Dendritic cell treated with granulocyte-macrophage colony-stimulating factor and Interleukin-4, amounts not matched to agents 40 ng/mL and 50 ng/mL, for 4 days (primary cell): ENCODE results near the gene CCDC88B.

Source experiments
- H3K27ac Mint-ChIP-seq: one replicate; pipeline ENCODE4 v1.8.0; 2022; ENCODE audit warnings: mild to moderate bottlenecking, mixed read lengths
- H3K27me3 Mint-ChIP-seq: one replicate; pipeline ENCODE4 v1.8.0; 2022; ENCODE audit warnings: mild to moderate bottlenecking, mixed read lengths
- H3K36me3 Mint-ChIP-seq: one replicate; pipeline ENCODE4 v1.8.0; 2022; ENCODE audit warnings: low read depth, mixed read lengths
- H3K4me1 Mint-ChIP-seq: one replicate; pipeline ENCODE4 v1.8.0; 2022; ENCODE audit warnings: low read depth, mixed read lengths
- H3K4me3 Mint-ChIP-seq: one replicate; pipeline ENCODE4 v1.8.0; 2022; ENCODE audit warnings: mild to moderate bottlenecking, moderate library complexity, mixed read lengths
- H3K9me3 Mint-ChIP-seq: one replicate; pipeline ENCODE4 v1.8.0; 2022; ENCODE audit warnings: mixed read lengths
- intact Hi-C: fragments of 100-400 bp; cut with micrococcal nuclease; formaldehyde crosslinking; loops from one replicate; pipeline ENCODE4 v1.15.0; 2022

Gene CCDC88B

DNA sequence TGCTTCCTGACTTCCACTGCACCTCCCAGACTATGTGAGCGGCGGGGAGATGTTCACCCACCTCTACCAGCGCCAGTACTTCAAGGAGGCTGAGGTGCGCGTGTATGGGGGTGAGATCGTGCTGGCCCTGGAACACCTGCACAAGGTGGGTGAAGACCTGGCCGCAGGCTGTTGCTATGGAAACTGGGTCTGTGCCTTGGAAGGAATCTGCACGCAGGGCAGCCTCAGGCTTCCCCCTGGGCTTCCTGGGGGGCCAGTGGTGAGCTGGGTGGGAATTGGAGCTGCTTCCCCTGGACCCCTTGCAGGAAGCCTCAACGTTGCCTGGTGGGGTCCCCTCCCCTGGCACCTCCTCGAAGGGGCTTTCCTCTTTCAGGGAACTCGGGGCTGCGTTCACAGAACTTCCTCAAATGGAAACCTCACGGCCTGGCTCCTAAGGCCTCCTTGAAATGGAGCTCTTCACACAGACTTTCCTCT, 20.5 kb downstream of the CCDC88B start:
- peak overlapping the region; percentile 80 for H3K27ac Mint-ChIP-seq

DNA sequence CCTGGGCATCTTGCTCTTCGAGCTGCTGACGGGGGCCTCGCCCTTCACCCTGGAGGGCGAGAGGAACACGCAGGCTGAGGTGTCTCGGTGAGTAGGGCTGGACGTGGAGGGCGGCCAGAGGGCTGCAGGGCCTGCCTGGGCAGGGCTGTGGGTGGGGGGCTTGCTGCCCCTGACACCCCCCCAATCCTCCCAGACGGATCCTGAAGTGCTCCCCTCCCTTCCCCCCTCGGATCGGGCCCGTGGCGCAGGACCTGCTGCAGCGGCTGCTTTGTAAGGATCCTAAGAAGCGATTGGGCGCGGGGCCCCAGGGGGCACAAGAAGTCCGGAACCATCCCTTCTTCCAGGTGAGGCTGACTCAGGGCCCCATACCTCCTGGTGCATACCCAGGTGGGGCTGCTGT, 21.7 kb downstream of the CCDC88B start:
- H3K4me3 Mint-ChIP-seq = no peak overlapping the region
- no peaks in the 10 kb centered on the region for H3K27me3 Mint-ChIP-seq
- intact Hi-C loops = loop anchor here (5.0 kb wide), 1 partner anchor 86 kb away; no protein-coding TSS in a partner anchor
- peak overlapping the region; percentile 80 for H3K27ac Mint-ChIP-seq
- H3K4me1 Mint-ChIP-seq = peaks cover 47% of the 10 kb centered on the region
- H3K9me3 Mint-ChIP-seq = no peaks in the 10 kb centered on the region
- peaks cover 89% of the 10 kb centered on the region for H3K36me3 Mint-ChIP-seq

More for the DNA sequence above, 20.5 kb downstream of the CCDC88B start:
- Mint-ChIP-seq H3K4me3 (peak overlapping the region; percentile 93), H3K9me3 (no peaks in the 10 kb centered on the region), H3K36me3 (peaks cover 82% of the 10 kb centered on the region), H3K27me3 (no peaks in the 10 kb centered on the region), H3K4me1 (peaks cover 52% of the 10 kb centered on the region)
- intact Hi-C loops = loop anchor here (5.0 kb wide), 1 partner anchor 87 kb away; no protein-coding TSS in a partner anchor

DNA sequence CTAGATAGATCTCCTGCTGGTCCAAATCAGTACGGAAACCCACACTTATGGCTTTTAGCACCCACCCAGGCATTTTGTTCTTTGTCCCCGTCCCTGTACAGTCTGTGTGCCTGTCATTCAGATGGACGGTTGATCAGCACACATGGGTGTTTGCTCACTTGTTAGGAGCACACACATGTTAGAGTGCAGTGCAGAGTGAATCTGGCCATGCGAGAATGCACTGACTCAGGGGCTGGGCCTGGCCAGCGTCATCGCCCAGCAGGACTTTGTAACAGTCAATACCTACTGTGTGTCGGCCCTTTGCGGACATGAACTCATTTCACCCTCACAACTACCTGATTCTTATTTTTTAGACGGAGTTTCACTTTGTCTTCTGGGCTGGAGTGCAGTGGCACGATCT, 22.3 kb downstream of the CCDC88B start:
- intact Hi-C loops = loop anchor here (5.0 kb wide), 1 partner anchor 85 kb away; no protein-coding TSS in a partner anchor
- Mint-ChIP-seq H3K27ac (no peak overlapping the region), H3K4me1 (peaks cover 44% of the 10 kb centered on the region), H3K4me3 (no peak overlapping the region), H3K36me3 (peaks cover 89% of the 10 kb centered on the region), H3K9me3 (no peaks in the 10 kb centered on the region), H3K27me3 (no peaks in the 10 kb centered on the region)

DNA sequence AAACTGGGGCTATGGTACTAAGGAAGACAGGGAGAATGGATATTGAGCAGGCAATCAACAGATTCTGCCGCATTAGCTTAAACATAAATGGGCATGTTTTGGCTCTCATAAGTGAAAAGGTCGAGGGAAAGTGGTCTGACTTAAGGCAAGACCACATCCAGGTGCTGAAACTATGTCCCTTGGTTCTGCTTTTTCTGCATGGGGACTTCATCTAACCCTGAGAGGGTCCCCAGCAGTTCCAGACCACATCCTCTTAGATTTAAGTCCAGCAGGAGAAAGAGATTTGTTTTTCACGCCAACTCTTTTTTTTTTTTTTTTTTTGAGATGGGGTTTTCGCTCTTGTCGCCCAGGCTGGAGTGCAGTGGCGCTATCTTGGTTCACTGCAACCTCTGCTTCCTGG, 24.4 kb downstream of the CCDC88B start:
- Mint-ChIP-seq H3K27me3 (no peaks in the 10 kb centered on the region), H3K36me3 (peaks cover 100% of the 10 kb centered on the region), H3K4me3 (no peak overlapping the region), H3K4me1 (peaks cover 28% of the 10 kb centered on the region), H3K9me3 (no peaks in the 10 kb centered on the region), H3K27ac (no peak overlapping the region)
- intact Hi-C loops = loop anchor here (5.0 kb wide), 1 partner anchor 83 kb away; no protein-coding TSS in a partner anchor

DNA sequence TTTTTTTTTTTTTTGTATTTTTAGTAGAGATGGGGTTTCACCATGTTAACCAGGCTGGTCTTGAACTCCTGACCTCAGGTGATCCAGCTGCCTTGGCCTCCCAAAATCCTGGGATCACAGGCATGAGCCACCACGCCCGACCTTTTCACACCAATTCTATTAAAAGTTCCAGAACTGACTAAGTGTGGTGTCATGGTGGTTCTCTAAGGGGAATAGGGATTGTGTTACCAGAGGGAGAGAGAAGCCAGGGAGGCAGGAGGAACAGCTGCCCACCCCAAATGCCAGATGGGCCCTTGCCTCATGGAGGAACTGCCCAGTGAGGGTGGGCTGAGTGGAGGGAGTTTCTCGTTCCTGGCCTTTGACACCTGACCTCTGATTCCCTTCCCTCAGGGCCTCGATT, 24.9 kb downstream of the CCDC88B start:
- no peaks in the 10 kb centered on the region for H3K9me3 Mint-ChIP-seq
- H3K4me1 Mint-ChIP-seq = peaks cover 23% of the 10 kb centered on the region
- no peak overlapping the region for H3K4me3 Mint-ChIP-seq
- H3K27me3 Mint-ChIP-seq = no peaks in the 10 kb centered on the region
- intact Hi-C loops = loop anchor here (5.0 kb wide), 1 partner anchor 82 kb away; no protein-coding TSS in a partner anchor
- no peak overlapping the region for H3K27ac Mint-ChIP-seq
- H3K36me3 Mint-ChIP-seq = peaks cover 100% of the 10 kb centered on the region

DNA sequence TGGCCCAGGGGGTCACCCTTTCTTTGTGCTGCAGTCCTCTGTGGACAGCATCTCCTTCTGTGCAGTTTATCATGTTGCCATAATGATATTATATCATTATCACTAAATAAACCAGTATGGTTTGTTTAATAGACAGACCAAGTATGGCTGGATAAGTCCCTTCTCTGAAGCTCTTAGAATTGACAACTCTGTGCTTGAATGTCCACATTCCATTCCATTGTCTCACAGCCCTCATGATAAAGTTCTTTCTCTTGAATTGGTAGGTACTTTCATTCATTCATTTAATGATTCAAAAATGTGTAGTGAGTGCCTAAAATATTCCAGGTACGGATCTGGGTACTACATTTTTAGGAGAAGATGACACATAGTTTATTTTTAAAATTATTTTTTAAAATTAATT, 26.7 kb downstream of the CCDC88B start:
- H3K4me1 Mint-ChIP-seq = peaks cover 7% of the 10 kb centered on the region
- H3K36me3 Mint-ChIP-seq = peaks cover 100% of the 10 kb centered on the region
- no peaks in the 10 kb centered on the region for H3K9me3 Mint-ChIP-seq
- H3K4me3 Mint-ChIP-seq = no peak overlapping the region
- intact Hi-C loops = no loop called here
- no peak overlapping the region for H3K27ac Mint-ChIP-seq
- no peaks in the 10 kb centered on the region for H3K27me3 Mint-ChIP-seq

DNA sequence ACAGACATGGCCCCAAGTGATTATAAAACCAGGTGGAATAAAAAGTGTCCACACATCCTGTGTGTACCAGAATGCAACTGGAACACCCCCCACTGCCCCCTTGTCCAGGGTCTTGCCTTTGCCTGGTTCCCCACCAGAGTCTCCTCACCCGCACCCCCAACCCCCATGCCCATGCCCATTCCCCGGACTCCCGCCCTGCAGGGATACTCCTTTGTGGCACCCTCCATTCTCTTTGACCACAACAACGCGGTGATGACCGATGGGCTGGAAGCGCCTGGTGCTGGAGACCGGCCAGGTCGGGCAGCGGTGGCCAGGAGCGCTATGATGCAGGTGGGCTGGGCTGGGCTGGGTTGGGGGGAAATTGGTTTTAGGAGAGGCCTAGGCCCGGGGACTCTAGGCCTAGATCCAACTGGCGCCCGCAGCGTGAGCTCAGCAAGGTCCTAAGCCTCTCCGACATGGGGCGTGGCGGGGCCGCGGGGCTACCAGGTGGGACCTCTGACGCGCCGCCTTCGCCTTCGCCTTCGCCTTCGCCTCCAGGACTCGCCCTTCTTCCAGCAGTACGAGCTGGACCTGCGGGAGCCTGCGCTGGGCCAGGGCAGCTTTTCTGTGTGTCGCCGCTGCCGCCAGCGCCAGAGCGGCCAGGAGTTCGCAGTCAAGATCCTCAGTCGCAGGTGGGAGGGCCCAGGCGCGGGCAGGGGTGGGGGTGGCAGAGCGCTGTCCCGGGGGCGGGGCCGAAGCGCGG, 28.1 kb downstream of the CCDC88B start:
- peaks cover 12% of the 10 kb centered on the region for H3K4me1 Mint-ChIP-seq
- no peaks in the 10 kb centered on the region for H3K27me3 Mint-ChIP-seq
- H3K27ac Mint-ChIP-seq = no peak overlapping the region
- H3K4me3 Mint-ChIP-seq = no peak overlapping the region
- H3K36me3 Mint-ChIP-seq = peaks cover 96% of the 10 kb centered on the region
- no peaks in the 10 kb centered on the region for H3K9me3 Mint-ChIP-seq
- intact Hi-C loops = no loop called here

DNA sequence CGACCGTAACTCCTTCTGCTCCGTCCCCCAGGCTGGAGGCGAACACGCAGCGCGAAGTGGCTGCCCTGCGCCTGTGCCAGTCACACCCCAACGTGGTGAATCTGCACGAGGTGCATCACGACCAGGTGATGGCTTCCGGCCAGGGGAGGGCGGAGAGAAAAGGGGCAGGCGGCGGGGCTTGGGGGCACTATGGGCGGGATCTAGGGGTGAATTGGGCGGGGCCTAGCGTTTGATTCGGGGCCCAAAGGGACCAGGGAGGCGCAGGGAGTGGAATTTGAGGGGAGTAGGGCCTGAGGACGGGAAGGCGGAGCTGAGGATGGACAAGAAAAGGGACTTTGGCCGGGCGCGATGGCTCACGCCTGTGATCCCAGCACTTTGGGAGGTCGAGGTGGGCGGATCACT, 28.7 kb downstream of the CCDC88B start:
- H3K27me3 Mint-ChIP-seq = no peaks in the 10 kb centered on the region

DNA sequence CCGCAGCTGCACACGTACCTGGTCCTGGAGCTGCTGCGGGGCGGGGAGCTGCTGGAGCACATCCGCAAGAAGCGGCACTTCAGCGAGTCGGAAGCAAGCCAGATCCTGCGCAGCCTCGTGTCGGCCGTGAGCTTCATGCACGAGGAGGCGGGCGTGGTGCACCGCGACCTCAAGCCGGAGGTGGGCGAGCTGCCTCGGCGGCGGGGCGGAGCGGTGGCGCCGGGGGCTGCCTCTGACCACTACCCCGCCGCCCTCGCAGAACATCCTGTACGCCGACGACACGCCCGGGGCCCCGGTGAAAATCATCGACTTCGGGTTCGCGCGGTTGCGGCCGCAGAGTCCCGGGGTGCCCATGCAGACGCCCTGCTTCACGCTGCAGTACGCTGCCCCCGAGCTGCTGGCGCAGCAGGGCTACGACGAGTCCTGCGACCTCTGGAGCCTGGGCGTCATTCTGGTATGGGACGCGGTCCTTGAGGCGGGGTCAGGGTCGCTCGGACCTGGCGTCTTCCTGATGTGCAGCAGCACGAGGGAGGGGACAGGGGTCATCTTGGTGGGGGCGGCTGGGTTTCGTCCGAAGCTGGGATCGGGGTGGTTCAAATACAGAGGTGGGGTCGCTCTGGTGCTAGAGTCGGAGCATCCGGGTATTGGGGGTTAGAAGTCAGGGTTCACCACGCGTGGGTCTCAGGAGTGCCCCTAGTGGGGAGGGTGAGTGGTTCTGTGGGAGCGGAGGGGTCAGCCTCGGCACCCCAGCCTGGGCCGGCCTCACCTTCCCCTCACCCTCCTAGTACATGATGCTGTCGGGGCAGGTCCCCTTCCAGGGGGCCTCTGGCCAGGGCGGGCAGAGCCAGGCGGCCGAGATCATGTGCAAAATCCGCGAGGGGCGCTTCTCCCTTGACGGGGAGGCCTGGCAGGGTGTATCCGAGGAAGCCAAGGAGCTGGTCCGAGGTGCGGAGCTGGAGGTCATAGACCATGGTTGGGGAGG, 29.7 kb downstream of the CCDC88B start:
- Mint-ChIP-seq H3K4me1 (peaks cover 13% of the 10 kb centered on the region), H3K27ac (no peak overlapping the region), H3K36me3 (peaks cover 79% of the 10 kb centered on the region), H3K4me3 (no peak overlapping the region), H3K9me3 (no peaks in the 10 kb centered on the region), H3K27me3 (no peaks in the 10 kb centered on the region)
- intact Hi-C loops = no loop called here

More for the DNA sequence above, 28.7 kb downstream of the CCDC88B start:
- intact Hi-C loops = no loop called here
- Mint-ChIP-seq H3K27ac (no peak overlapping the region), H3K36me3 (peaks cover 90% of the 10 kb centered on the region), H3K4me1 (peaks cover 12% of the 10 kb centered on the region), H3K9me3 (no peaks in the 10 kb centered on the region), H3K4me3 (no peak overlapping the region)

DNA sequence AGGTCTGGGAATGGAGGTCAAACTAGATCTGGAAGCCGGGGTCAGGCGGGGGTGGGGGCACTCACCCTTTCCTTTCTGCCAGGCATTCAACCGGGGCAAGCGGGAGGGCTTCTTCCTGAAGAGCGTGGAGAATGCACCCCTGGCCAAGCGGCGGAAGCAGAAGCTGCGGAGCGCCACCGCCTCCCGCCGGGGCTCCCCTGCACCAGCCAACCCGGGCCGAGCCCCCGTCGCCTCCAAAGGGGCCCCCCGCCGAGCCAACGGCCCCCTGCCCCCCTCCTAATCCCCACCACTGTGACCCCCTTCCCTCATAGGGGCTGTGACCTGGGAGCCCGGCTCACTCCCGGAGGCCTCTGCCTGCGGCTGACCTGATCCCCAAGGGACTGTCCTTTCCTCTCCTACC, 31.2 kb downstream of the CCDC88B start:
- Mint-ChIP-seq H3K36me3 (peaks cover 65% of the 10 kb centered on the region), H3K4me3 (no peak overlapping the region), H3K27me3 (no peaks in the 10 kb centered on the region), H3K27ac (no peak overlapping the region), H3K9me3 (no peaks in the 10 kb centered on the region), H3K4me1 (peaks cover 13% of the 10 kb centered on the region)
- intact Hi-C loops = no loop called here

DNA sequence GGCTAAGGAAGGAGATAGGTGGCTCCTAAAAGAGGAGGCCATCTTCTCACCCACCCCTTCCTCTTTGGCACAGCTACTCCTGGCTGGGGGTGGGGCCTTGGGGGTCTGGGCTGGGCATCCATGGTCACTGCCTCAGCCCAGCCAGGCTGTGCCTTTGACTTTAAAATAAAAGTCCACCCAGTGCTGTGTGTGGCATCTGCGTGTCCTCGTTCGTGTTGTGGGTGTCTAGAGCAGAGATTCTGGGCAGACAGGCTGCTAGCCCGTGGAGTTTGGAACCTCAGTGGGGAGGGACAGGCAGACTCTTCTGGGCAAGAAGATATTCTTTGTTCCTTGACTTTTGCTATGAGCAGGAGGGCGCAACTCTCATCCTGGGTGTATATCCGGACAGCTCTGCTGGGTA, 32.0 kb downstream of the CCDC88B start:
- no peak overlapping the region for H3K27ac Mint-ChIP-seq
- H3K27me3 Mint-ChIP-seq = no peaks in the 10 kb centered on the region
- peaks cover 56% of the 10 kb centered on the region for H3K36me3 Mint-ChIP-seq
- peaks cover 13% of the 10 kb centered on the region for H3K4me1 Mint-ChIP-seq
- H3K4me3 Mint-ChIP-seq = no peak overlapping the region
- no peaks in the 10 kb centered on the region for H3K9me3 Mint-ChIP-seq
- intact Hi-C loops = no loop called here

DNA sequence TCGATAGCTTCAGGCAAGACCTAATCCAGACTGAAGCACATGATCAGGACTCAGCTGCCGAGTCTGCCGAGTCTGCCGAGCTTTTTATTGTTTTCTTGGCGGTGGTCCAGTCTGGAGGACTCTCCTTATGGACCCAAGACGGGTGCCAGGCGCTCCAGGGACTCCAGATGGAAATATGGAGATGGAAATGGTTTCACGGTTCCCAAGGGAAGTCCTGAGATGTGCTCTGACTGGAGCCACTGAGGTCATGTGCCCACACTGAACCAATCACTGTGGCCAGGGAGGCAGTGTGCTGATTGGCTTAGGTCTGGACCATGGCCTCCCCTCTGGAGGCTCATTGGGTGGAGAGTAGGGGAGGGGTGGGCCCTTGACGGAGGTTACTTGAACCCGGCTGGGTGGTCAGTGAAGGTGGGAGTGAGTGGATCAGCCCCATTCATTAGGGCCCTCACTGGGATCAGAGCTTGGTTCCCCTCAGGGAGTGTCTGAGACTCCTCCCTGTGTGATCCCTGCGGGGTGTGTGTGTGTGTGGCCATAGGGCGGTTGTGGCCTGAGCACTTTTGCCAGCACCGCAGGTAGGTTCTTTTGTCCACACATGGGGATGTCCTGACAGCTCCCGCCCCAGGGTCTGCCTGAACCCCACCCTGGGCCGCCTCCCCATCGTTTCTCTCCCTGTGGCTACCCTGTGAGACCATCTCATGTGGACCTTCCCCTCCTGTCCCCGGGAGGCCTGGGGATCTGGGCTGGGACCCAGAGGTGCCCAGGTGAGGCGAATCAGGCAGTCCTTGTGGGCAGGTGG, 33.0 kb downstream of the CCDC88B start:
- Mint-ChIP-seq H3K27me3 (no peaks in the 10 kb centered on the region), H3K4me1 (peaks cover 13% of the 10 kb centered on the region), H3K4me3 (no peak overlapping the region), H3K27ac (no peak overlapping the region), H3K36me3 (peaks cover 47% of the 10 kb centered on the region), H3K9me3 (no peaks in the 10 kb centered on the region)
- intact Hi-C loops = no loop called here

DNA sequence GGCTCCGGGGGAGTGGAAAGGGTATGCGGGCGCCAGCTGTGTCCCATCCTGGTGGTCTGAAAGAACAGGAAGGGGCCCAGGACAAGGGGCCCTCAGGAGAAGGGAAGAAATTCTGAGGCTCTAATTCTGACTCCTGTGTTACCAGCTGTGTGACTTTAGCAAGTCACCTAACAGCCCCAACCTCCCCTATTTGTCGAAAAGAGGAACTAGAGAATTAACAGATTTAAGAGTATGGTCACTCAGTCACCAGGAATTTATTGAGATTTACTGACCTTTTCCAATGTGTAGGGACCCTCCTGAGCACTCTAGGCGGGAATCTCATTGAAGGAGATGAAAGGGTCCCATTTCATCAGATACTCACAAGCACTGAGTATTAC, 33.6 kb downstream of the CCDC88B start:
- Mint-ChIP-seq H3K36me3 (peaks cover 41% of the 10 kb centered on the region), H3K4me3 (no peak overlapping the region), H3K4me1 (peaks cover 13% of the 10 kb centered on the region), H3K9me3 (no peaks in the 10 kb centered on the region), H3K27me3 (no peaks in the 10 kb centered on the region), H3K27ac (no peak overlapping the region)
- intact Hi-C loops = no loop called here
